ENCODE results near the gene PSMD14. TPM values are rescaled to one million over a fixed set of nuclear protein-coding genes. Genes with fewer than 3 reads are reported as not detected.

The PSMD14 gene
- total and polyA plus RNA-seq, 2 donors (not counting 1 experiment from before 2014, with no cell fraction given): 7.4 to 27.0 TPM

DNA sequence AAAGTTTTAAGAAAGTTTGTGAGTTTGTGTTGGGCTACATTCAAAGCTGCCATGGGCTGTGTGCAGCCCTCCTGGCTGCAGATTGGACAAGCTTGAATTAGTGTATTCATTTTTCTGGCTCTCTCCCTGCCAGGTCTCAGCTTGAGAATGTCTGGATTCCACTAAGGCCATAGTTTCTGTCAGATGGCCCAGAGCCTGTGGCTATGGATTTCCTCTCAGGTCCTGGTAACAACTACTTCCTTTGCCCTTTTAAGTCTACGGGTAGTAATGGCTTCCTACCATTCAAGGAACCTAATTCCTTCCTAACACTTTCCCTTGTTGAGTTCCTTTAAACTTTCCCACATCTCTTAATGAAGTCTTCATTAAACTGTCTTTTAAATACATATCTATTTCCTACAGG lies 24.3 kb upstream of the PSMD14 start:
- no peak overlapping the region for H3K9ac ChIP-seq (ENCODE audit: low read length)
- DNase-seq (no peak), ATAC-seq (ENCODE audit: low read depth) (no peak)
- no peak overlapping the region for H2AFZ ChIP-seq (ENCODE audit: insufficient read depth, low read depth, low read length, poor library complexity, severe bottlenecking)
- H3K36me3 ChIP-seq (replicated peaks in 1 of 2; ENCODE audit: control extremely low read depth in 1 of 2, control insufficient read depth in 1 of 2, extremely low read depth in 1 of 2, insufficient read depth in 2 of 2, low read length in 1 of 2): no peaks in the 10 kb centered on the region
- POLR2A ChIA-PET: no interaction called here
- peaks cover 29% of the 10 kb centered on the region for H3K27me3 Mint-ChIP-seq
- no peak overlapping the region for H3K27ac Mint-ChIP-seq
- peaks cover 0 to 13% (median 0%) of the 10 kb centered on the region in 3 donors for H3K9me3 ChIP-seq (ENCODE audit: control extremely low read depth in 1 of 3, control insufficient read depth in 2 of 3, insufficient read depth in 1 of 3, low read length in 2 of 3)
- H3K27me3 ChIP-seq (replicated peaks in 1 of 4; ENCODE audit: control extremely low read depth in 1 of 4, control insufficient read depth in 3 of 4, insufficient read depth in 4 of 4, low read length in 3 of 4): peaks cover 0 to 8% (median 3%) of the 10 kb centered on the region in 4 experiments
- H3K9me3 Mint-ChIP-seq (ENCODE audit: insufficient read depth): peaks cover under 1% of the 10 kb centered on the region
- no peak overlapping the region for H3K27ac ChIP-seq (ENCODE audit: low read length in 2 of 2)
- intact Hi-C loops (cut with micrococcal nuclease): no loop called here
- WGBS (ENCODE audit: insufficient coverage): no CpG with 5 or more reads among the region's 1 CpG
- CTCF ChIA-PET: interaction anchor here (2.8 kb wide), 1 partner anchor 10 kb away, joined by 7 read pairs; no protein-coding TSS in a partner anchor
- H4K20me1 ChIP-seq (ENCODE audit: control insufficient read depth, insufficient read depth, low read length, poor library complexity, severe bottlenecking): no peaks in the 10 kb centered on the region
- no peak overlapping the region for H3K4me3 Mint-ChIP-seq
- no peak for TF ChIP-seq EZH2 (IDR thresholded peaks at IDR 0.05; ENCODE audit: borderline replicate concordance, insufficient read depth, low read depth, low read length, poor library complexity, severe bottlenecking)
- TF ChIP-seq, protein P1, sequence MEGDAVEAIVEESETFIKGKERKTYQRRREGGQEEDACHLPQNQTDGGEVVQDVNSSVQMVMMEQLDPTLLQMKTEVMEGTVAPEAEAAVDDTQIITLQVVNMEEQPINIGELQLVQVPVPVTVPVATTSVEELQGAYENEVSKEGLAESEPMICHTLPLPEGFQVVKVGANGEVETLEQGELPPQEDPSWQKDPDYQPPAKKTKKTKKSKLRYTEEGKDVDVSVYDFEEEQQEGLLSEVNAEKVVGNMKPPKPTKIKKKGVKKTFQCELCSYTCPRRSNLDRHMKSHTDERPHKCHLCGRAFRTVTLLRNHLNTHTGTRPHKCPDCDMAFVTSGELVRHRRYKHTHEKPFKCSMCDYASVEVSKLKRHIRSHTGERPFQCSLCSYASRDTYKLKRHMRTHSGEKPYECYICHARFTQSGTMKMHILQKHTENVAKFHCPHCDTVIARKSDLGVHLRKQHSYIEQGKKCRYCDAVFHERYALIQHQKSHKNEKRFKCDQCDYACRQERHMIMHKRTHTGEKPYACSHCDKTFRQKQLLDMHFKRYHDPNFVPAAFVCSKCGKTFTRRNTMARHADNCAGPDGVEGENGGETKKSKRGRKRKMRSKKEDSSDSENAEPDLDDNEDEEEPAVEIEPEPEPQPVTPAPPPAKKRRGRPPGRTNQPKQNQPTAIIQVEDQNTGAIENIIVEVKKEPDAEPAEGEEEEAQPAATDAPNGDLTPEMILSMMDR (IDR thresholded peaks at IDR 0.05): no peak
- H3K4me1 Mint-ChIP-seq: no peaks in the 10 kb centered on the region
- H3K4me3 ChIP-seq (ENCODE audit: control extremely low read depth in 1 of 5, extremely low read depth in 1 of 5, insufficient read depth in 1 of 5, low read depth in 2 of 5, low read length in 4 of 5): no peak overlapping the region
- no peak overlapping the region for H3K4me2 ChIP-seq (replicated peaks; ENCODE audit: low read depth, low read length, poor library complexity, severe bottlenecking)
- no peaks in the 10 kb centered on the region for H3K79me2 ChIP-seq (ENCODE audit: control insufficient read depth, insufficient read depth, low read length)
- no peaks in the 10 kb centered on the region for H3K4me1 ChIP-seq (ENCODE audit: control insufficient read depth in 2 of 2, insufficient read depth in 2 of 2, low read length in 2 of 2)

DNA sequence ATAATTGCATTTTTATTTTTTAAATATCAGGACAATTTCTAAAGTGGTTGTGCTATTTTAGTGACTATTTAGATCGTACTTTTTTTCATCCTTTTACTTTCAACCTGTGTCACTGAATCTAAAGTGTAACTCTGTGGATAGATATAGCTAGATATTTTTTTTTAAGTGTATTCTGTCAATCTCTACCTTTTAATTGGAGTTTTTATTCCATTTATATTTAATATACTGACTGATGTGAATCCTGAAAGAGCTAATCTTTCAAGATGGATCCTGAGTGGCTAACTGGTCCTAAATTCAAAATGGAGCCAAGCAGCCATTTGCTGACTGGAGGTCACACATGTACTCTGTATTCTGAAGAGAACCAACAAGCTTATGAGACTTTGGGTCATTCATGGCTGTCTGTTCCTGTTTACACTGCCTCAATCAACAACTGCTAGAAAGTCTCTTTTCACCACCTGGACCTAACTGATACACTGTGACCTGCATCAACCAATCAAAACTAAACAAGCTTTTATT lies 4.6 kb upstream of the PSMD14 start:
- no peaks in the 10 kb centered on the region for H4K20me1 ChIP-seq (ENCODE audit: control insufficient read depth, insufficient read depth, low read length, poor library complexity, severe bottlenecking)
- intact Hi-C loops (cut with micrococcal nuclease): no loop called here
- peaks cover 15% of the 10 kb centered on the region for H3K79me2 ChIP-seq (ENCODE audit: control insufficient read depth, insufficient read depth, low read length)
- TF ChIP-seq, protein P1 (IDR thresholded peaks at IDR 0.05): no peak
- no peak for TF ChIP-seq EZH2 (IDR thresholded peaks at IDR 0.05; ENCODE audit: borderline replicate concordance, insufficient read depth, low read depth, low read length, poor library complexity, severe bottlenecking)
- Mint-ChIP-seq H3K4me1 (peaks cover 12% of the 10 kb centered on the region), H3K9me3 (ENCODE audit: insufficient read depth) (peaks cover 5% of the 10 kb centered on the region), H3K27ac (no peak overlapping the region), H3K4me3 (no peak overlapping the region), H3K27me3 (peaks cover 15% of the 10 kb centered on the region)
- no peak overlapping the region for H3K4me3 ChIP-seq (ENCODE audit: control extremely low read depth in 1 of 5, extremely low read depth in 1 of 5, insufficient read depth in 1 of 5, low read depth in 2 of 5, low read length in 4 of 5)
- peaks cover 0 to 3% (median 1%) of the 10 kb centered on the region in 4 experiments for H3K27me3 ChIP-seq (replicated peaks in 1 of 4; ENCODE audit: control extremely low read depth in 1 of 4, control insufficient read depth in 3 of 4, insufficient read depth in 4 of 4, low read length in 3 of 4)
- H2AFZ ChIP-seq (ENCODE audit: insufficient read depth, low read depth, low read length, poor library complexity, severe bottlenecking): no peak overlapping the region
- H3K4me1 ChIP-seq (ENCODE audit: control insufficient read depth in 2 of 2, insufficient read depth in 2 of 2, low read length in 2 of 2): peaks cover 6 to 9% of the 10 kb centered on the region in 2 donors
- POLR2A ChIA-PET: no interaction called here
- peaks cover 1 to 5% (median 3%) of the 10 kb centered on the region in 3 donors for H3K9me3 ChIP-seq (ENCODE audit: control extremely low read depth in 1 of 3, control insufficient read depth in 2 of 3, insufficient read depth in 1 of 3, low read length in 2 of 3)
- no peak overlapping the region for H3K27ac ChIP-seq (ENCODE audit: low read length in 2 of 2)
- CTCF ChIA-PET: no interaction called here
- DNase-seq (no peak), ATAC-seq (ENCODE audit: low read depth) (no peak)
- no peak overlapping the region for H3K4me2 ChIP-seq (replicated peaks; ENCODE audit: low read depth, low read length, poor library complexity, severe bottlenecking)
- WGBS (ENCODE audit: insufficient coverage): no CpG with 5 or more reads among the region's 1 CpG
- no peaks in the 10 kb centered on the region for H3K36me3 ChIP-seq (replicated peaks in 1 of 2; ENCODE audit: control extremely low read depth in 1 of 2, control insufficient read depth in 1 of 2, extremely low read depth in 1 of 2, insufficient read depth in 2 of 2, low read length in 1 of 2)
- no peak overlapping the region for H3K9ac ChIP-seq (ENCODE audit: low read length)

All from B cell (primary cell).